HepG2 (cell line): Measurements from ENCODE around the gene ZNF302. TPM values are rescaled to one million over a fixed set of nuclear protein-coding genes. Genes with fewer than 3 reads are reported as not detected.

ENCODE experiments used
- ATAC-seq: fragments of 200-7000 bp; cut with Tn5 transposase; 3 replicates; pipeline ENCODE4 v1.9.1; 2020; ENCODE audit warnings: mild to moderate bottlenecking, moderate library complexity
- BruUV-seq: library from RNA; stranded (reverse); fragments of 400-500 nt; replicated peaks from 2 replicates; lab custom pipeline; 2021; lab: Mats Ljungman, UMichigan
- CTCF ChIA-PET: fragments of 300-600 bp; formaldehyde crosslinking; extraction: SDS; loops from one replicate; lab custom pipeline; 2021; ENCODE audit warnings: low total read pairs, inconsistent platforms, low intra/inter-chr PET ratio; lab: Yijun Ruan, JAX
- POLR2A ChIA-PET: fragments of 350-600 bp; sonication (Branson Sonifier 250); formaldehyde crosslinking; loops from one replicate; lab custom pipeline; 2020; ENCODE audit warnings: antibody characterized with exemption, inconsistent platforms; lab: Yijun Ruan, JAX
- DNase-seq: peaks from one replicate; pipeline ENCODE4 v3.0.0-alpha.2; 2015; ENCODE audit warnings: low spot score
- FAIRE-seq: peaks from 3 replicates; lab custom pipeline; 2011; peaks lifted over from hg19 to GRCh38; lab: Jason Lieb, UNC
- H2AFZ ChIP-seq: one replicate; pipeline ENCODE4 v1.6.1; 2011; ENCODE audit warnings: low read length, inconsistent platforms
- H3K27ac ChIP-seq: fragments of 300-600 bp; 3 replicates; pipeline ENCODE4 v1.8.0; 2011; ENCODE audit warnings: mixed run types, mild to moderate bottlenecking, mixed read lengths, low read length, inconsistent platforms; ENCODE audit not compliant: insufficient read depth; ENCODE audit errors: extremely low read length
- H3K27me3 ChIP-seq, 2 experiments: fragments of 200-600 bp in 1 of 2; 2 replicates in 1 of 2; 3 replicates in 1 of 2; pipeline versions ENCODE4 v1.6.0 to v1.8.0; 2011; ENCODE audit warnings: low read length in 2 of 2, mild to moderate bottlenecking in 2 of 2, moderate library complexity in 2 of 2, inconsistent platforms in 1 of 2; ENCODE audit not compliant: insufficient read depth in 2 of 2, control insufficient read depth in 1 of 2
- H3K36me3 ChIP-seq, 2 experiments: fragments of 200-600 bp in 1 of 2; replicated peaks in 1 of 2; 2 replicates in 1 of 2; 3 replicates in 1 of 2; pipeline versions ENCODE4 v1.5.1 to v1.8.0; 2011; ENCODE audit warnings: low read length in 2 of 2, inconsistent platforms in 1 of 2; ENCODE audit not compliant: insufficient read depth in 2 of 2, control insufficient read depth in 1 of 2
- H3K4me1 ChIP-seq: 2 replicates; pipeline ENCODE4 v1.5.1; 2012; ENCODE audit warnings: low read length, inconsistent platforms; ENCODE audit not compliant: insufficient read depth
- H3K4me2 ChIP-seq: 2 replicates; pipeline ENCODE4 v1.6.0; 2011; ENCODE audit warnings: low read depth, low read length, inconsistent platforms
- H3K4me3 ChIP-seq, 3 experiments: fragments of 200-600 bp in 1 of 3; sonication (generic), shearing (Covaris generic) in 1 of 3; replicated peaks in 1 of 3; 2 replicates each; pipeline ENCODE4 v1.5.1; 2011 to 2016; ENCODE audit warnings: low read length in 3 of 3, inconsistent platforms in 2 of 3, low read depth in 2 of 3, mild to moderate bottlenecking in 2 of 3, control low read depth in 1 of 3, mixed read lengths in 1 of 3; ENCODE audit not compliant: insufficient read depth in 1 of 3
- H3K79me2 ChIP-seq: one replicate; pipeline ENCODE4 v1.6.1; 2011; ENCODE audit warnings: low read length, inconsistent platforms; ENCODE audit not compliant: insufficient read depth
- H3K9ac ChIP-seq: 2 replicates; pipeline ENCODE4 v1.6.0; 2011; ENCODE audit warnings: mild to moderate bottlenecking, low read depth, low read length, inconsistent platforms; ENCODE audit not compliant: insufficient read depth
- H3K9me3 ChIP-seq: 2 replicates; pipeline ENCODE4 v1.5.1; 2012; ENCODE audit warnings: mild to moderate bottlenecking, low read length
- H4K20me1 ChIP-seq: 2 replicates; pipeline ENCODE4 v1.6.0; 2011; ENCODE audit warnings: inconsistent platforms, mild to moderate bottlenecking, low read length, moderate library complexity; ENCODE audit not compliant: insufficient read depth
- HNRNPUL1 ChIP-seq: fragments of 200-400 bp; formaldehyde crosslinking; IDR thresholded peaks from 2 replicates; pipeline ENCODE4 v1.6.1; 2017; ENCODE audit warnings: low read depth, mild to moderate bottlenecking, low read length, moderate library complexity
- HOXA3 ChIP-seq: sonication (generic); formaldehyde crosslinking; IDR thresholded peaks from 2 replicates; pipeline ENCODE4 v1.5.0; 2020; ENCODE audit warnings: missing genetic modification reagents
- MED13 ChIP-seq: sonication (generic); formaldehyde crosslinking; IDR thresholded peaks from 2 replicates; pipeline ENCODE4 v1.5.0; 2020; ENCODE audit warnings: missing genetic modification reagents
- MYC ChIP-seq: sonication (generic); formaldehyde crosslinking; IDR thresholded peaks from 2 replicates; pipeline ENCODE4 v1.9.0; 2021; ENCODE audit warnings: missing genetic modification reagents, borderline replicate concordance
- PCBP1 ChIP-seq: fragments of 200-400 bp; formaldehyde crosslinking; IDR thresholded peaks from 2 replicates; pipeline ENCODE4 v1.6.1; 2017; ENCODE audit warnings: mild to moderate bottlenecking, low read depth, low read length, borderline replicate concordance
- PLRG1 ChIP-seq: fragments of 450-650 bp; conservative IDR thresholded peaks from 2 replicates; pipeline ENCODE4 v1.6.1; 2016
- RAD21 ChIP-seq: fragments of 450-650 bp; formaldehyde crosslinking; IDR thresholded peaks from 2 replicates; pipeline ENCODE4 v1.5.0; 2020; ENCODE audit warnings: mild to moderate bottlenecking
- REPIN1 ChIP-seq: sonication (generic); formaldehyde crosslinking; IDR thresholded peaks from 2 replicates; pipeline ENCODE4 v1.8.0; 2022; ENCODE audit warnings: missing genetic modification reagents, low read depth, mild to moderate bottlenecking, borderline replicate concordance
- SALL1 ChIP-seq: sonication (generic); formaldehyde crosslinking; IDR thresholded peaks from 2 replicates; pipeline ENCODE4 v1.8.0; 2022; ENCODE audit warnings: mild to moderate bottlenecking, missing genetic modification reagents
- SRY ChIP-seq: sonication (generic); formaldehyde crosslinking; IDR thresholded peaks from 2 replicates; pipeline ENCODE4 v1.8.0; 2022; ENCODE audit warnings: mild to moderate bottlenecking, missing genetic modification reagents
- ZFAT ChIP-seq: sonication (generic); formaldehyde crosslinking; conservative IDR thresholded peaks from 2 replicates; pipeline ENCODE4 v1.8.1; 2023; ENCODE audit warnings: missing genetic modification reagents, inconsistent platforms
- ZNF136 ChIP-seq: sonication (generic); formaldehyde crosslinking; IDR thresholded peaks from 2 replicates; pipeline ENCODE4 v1.8.1; 2022; ENCODE audit warnings: low read depth, mild to moderate bottlenecking, moderate library complexity, missing genetic modification reagents
- ZNF235 ChIP-seq: sonication (generic); formaldehyde crosslinking; IDR thresholded peaks from 2 replicates; pipeline ENCODE4 v1.8.1; 2023; ENCODE audit warnings: mild to moderate bottlenecking, missing genetic modification reagents, borderline replicate concordance
- ZNF333 ChIP-seq: sonication (generic); formaldehyde crosslinking; IDR thresholded peaks from 2 replicates; pipeline ENCODE4 v1.4.0; 2020; ENCODE audit warnings: mild to moderate bottlenecking, missing genetic modification reagents, borderline replicate concordance
- ZNF335 ChIP-seq: sonication (generic); formaldehyde crosslinking; IDR thresholded peaks from 2 replicates; pipeline ENCODE4 v1.4.0; 2020; ENCODE audit warnings: missing genetic modification reagents
- ZNF619 ChIP-seq: sonication (generic); formaldehyde crosslinking; IDR thresholded peaks from 2 replicates; pipeline ENCODE4 v1.4.0; 2020; ENCODE audit warnings: mild to moderate bottlenecking, missing genetic modification reagents
- ZNF724P ChIP-seq: sonication (generic); formaldehyde crosslinking; IDR thresholded peaks from 2 replicates; pipeline ENCODE4 v1.8.0; 2022; ENCODE audit warnings: missing genetic modification reagents, borderline replicate concordance
- WGBS: methylation state at CpG from one replicate; pipeline ENCODE4 v1.1.6; 2017; ENCODE audit warnings: low lambda C conversion rate; 5-methylcytosine and 5-hydroxymethylcytosine counted together
- in situ Hi-C: cut with HindIII; loops from 2 replicates; pipeline ENCODE4 v1.10.0; 2017; ENCODE audit warnings: low pct_unique_long_range_greater_than_20kb; ENCODE audit not compliant: extremely low pct_ligation_motif_present
- intact Hi-C: fragments of 100-400 bp; cut with micrococcal nuclease; formaldehyde crosslinking; loops from one replicate; pipeline ENCODE4 v1.10.0; 2022; ENCODE audit not compliant: unreplicated experiment
- polyA plus RNA-seq, 8 experiments: library from polyadenylated mRNA; depleted of rRNA in 3 of 8; stranded (reverse) in 7 of 8; unstranded in 1 of 8; fragments of >200 nt; fragmentation: Illumina TruSeq in 4 of 8; extraction: Trizol in 4 of 8; gene quantifications; 2 replicates each; pipeline versions ENCODE4 v1.2.1 to v1.2.3, GENCODE V29; 2011 to 2016; ENCODE audit warnings: low read depth in 4 of 8, missing spikeins in 1 of 8, mixed read lengths in 1 of 8; ENCODE audit not compliant: insufficient read depth in 1 of 8
- total RNA-seq, 5 experiments: library from RNA; depleted of rRNA; stranded (reverse); fragments of >200 nt; fragmentation: Illumina TruSeq; extraction: Trizol; gene quantifications; 2 replicates each; pipeline ENCODE4 v1.2.3, GENCODE V29; 2016; ENCODE audit warnings: low read depth in 1 of 5
- TF ChIP-seq, protein P1 (sequence below): sonication (generic); formaldehyde crosslinking; IDR thresholded peaks from 2 replicates; pipeline ENCODE4 v1.8.1; 2023; ENCODE audit warnings: missing genetic modification reagents, inconsistent platforms, borderline replicate concordance
- TF ChIP-seq, protein P2 (sequence below): sonication (generic); formaldehyde crosslinking; IDR thresholded peaks from 2 replicates; pipeline ENCODE4 v1.4.0; 2020; ENCODE audit warnings: missing genetic modification reagents

ZNF302 gene
- total and polyA plus RNA-seq, 2 of the 13 experiments (the other 11 are each of a cell fraction or from before 2014, with no cell fraction given), result not detected

DNA sequence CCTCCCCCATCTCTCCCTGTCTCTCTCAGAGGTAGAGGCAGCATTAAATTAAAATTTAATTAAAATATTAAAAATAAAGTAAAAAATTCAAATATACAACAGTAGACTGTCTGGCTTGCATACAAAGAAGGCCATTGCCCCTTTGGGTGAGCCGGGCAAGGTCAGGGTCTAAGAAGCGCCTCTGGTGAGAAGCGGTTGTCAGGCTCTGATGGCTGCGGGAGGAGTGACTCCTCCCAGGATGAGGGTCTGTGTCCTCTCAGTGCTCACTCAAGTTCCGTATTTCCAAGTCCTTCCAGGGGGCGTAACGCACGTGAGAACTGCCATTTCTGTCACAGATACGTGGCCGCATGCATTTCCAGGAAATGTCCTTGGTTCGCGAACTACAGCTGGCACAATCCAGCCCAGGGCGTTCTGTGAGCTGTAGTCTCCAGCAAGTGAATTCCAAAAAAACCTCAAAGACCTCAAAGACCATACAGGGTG is 55.8 kb downstream of the ZNF302 start:
- DNase-seq (peak; percentile 80), FAIRE-seq (no peak), ATAC-seq (no peak; the same call in 2 of the 3 replicates)
- Histone ChIP-seq H2AFZ (peak overlapping the region; percentile 82), H3K9me3 (no peaks in the 10 kb centered on the region), H3K9ac (peak overlapping the region; percentile 91), H3K79me2 (peaks cover 7% of the 10 kb centered on the region), H3K4me2 (peak overlapping the region; percentile 94), H3K27me3 (no peaks in the 10 kb centered on the region; a peak in 1 of 5 replicates), H4K20me1 (no peaks in the 10 kb centered on the region), H3K4me1 (peaks cover 34% of the 10 kb centered on the region), H3K27ac (peak overlapping the region; percentile 98), H3K36me3 (peaks cover 0 to 2% of the 10 kb centered on the region in 2 experiments; a peak in 1 of 5 replicates), H3K4me3 (peak overlapping the region; percentile 75 to 79 (median 78))
- ChIA-PET POLR2A (interaction anchor here (1.0 to 1.7 kb wide), 5 partner anchors 13 to 306 kb away, joined by 3 to 10 read pairs (median 4); partner anchors contain the start of gene ZNF30), CTCF (no interaction called here)
- intact Hi-C loops (loop anchor here (1.0 kb wide), 1 partner anchor 193 kb away; the partner anchor contains the start of gene ZNF30), in situ Hi-C loops (no loop called here)
- BruUV-seq, result TSS peak; percentile 91
- 6% methylated on average over 8 of the region's 13 CpGs for WGBS
- no peak for TF ChIP-seq ZNF619 (CRISPR knock-in tag)
- TF ChIP-seq HOXA3, result 0 out of 2 replicates have a peak, but pooled peaks have one; percentile 17
- TF ChIP-seq, protein P1, sequence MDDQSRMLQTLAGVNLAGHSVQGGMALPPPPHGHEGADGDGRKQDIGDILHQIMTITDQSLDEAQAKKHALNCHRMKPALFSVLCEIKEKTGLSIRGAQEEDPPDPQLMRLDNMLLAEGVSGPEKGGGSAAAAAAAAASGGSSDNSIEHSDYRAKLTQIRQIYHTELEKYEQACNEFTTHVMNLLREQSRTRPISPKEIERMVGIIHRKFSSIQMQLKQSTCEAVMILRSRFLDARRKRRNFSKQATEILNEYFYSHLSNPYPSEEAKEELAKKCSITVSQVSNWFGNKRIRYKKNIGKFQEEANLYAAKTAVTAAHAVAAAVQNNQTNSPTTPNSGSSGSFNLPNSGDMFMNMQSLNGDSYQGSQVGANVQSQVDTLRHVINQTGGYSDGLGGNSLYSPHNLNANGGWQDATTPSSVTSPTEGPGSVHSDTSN (CRISPR knock-in tag), result 0 out of 2 replicates have a peak, but pooled peaks have one; percentile 32
- TF ChIP-seq REPIN1 (CRISPR knock-in tag), result 0 out of 2 replicates have a peak, but pooled peaks have one; percentile 9
- TF ChIP-seq ZNF335 (CRISPR knock-in tag), result no peak
- TF ChIP-seq ZNF136 (CRISPR knock-in tag), result 0 out of 2 replicates have a peak, but pooled peaks have one; percentile 11
- TF ChIP-seq SALL1 (CRISPR knock-in tag), result peak; percentile 47
- no peak for TF ChIP-seq HNRNPUL1
- 0 out of 2 replicates have a peak, but pooled peaks have one; percentile 3 for TF ChIP-seq SRY (CRISPR knock-in tag)
- TF ChIP-seq MYC (CRISPR knock-in tag), result peak; percentile 38
- 0 out of 2 replicates have a peak, but pooled peaks have one; percentile 47 for TF ChIP-seq ZFAT
- 0 out of 2 replicates have a peak, but pooled peaks have one; percentile 82 for TF ChIP-seq ZNF235
- TF ChIP-seq, protein P2, sequence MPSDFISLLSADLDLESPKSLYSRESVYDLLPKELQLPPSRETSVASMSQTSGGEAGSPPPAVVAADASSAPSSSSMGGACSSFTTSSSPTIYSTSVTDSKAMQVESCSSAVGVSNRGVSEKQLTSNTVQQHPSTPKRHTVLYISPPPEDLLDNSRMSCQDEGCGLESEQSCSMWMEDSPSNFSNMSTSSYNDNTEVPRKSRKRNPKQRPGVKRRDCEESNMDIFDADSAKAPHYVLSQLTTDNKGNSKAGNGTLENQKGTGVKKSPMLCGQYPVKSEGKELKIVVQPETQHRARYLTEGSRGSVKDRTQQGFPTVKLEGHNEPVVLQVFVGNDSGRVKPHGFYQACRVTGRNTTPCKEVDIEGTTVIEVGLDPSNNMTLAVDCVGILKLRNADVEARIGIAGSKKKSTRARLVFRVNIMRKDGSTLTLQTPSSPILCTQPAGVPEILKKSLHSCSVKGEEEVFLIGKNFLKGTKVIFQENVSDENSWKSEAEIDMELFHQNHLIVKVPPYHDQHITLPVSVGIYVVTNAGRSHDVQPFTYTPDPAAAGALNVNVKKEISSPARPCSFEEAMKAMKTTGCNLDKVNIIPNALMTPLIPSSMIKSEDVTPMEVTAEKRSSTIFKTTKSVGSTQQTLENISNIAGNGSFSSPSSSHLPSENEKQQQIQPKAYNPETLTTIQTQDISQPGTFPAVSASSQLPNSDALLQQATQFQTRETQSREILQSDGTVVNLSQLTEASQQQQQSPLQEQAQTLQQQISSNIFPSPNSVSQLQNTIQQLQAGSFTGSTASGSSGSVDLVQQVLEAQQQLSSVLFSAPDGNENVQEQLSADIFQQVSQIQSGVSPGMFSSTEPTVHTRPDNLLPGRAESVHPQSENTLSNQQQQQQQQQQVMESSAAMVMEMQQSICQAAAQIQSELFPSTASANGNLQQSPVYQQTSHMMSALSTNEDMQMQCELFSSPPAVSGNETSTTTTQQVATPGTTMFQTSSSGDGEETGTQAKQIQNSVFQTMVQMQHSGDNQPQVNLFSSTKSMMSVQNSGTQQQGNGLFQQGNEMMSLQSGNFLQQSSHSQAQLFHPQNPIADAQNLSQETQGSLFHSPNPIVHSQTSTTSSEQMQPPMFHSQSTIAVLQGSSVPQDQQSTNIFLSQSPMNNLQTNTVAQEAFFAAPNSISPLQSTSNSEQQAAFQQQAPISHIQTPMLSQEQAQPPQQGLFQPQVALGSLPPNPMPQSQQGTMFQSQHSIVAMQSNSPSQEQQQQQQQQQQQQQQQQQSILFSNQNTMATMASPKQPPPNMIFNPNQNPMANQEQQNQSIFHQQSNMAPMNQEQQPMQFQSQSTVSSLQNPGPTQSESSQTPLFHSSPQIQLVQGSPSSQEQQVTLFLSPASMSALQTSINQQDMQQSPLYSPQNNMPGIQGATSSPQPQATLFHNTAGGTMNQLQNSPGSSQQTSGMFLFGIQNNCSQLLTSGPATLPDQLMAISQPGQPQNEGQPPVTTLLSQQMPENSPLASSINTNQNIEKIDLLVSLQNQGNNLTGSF (CRISPR knock-in tag), result peak; percentile 35; the same call in 1 of the 2 replicates
- TF ChIP-seq ZNF333 (CRISPR knock-in tag), result no peak
- TF ChIP-seq PLRG1, result no peak
- no peak for TF ChIP-seq PCBP1
- 0 out of 2 replicates have a peak, but pooled peaks have one; percentile 16 for TF ChIP-seq MED13 (CRISPR knock-in tag)
- TF ChIP-seq ZNF724P (CRISPR knock-in tag), result 0 out of 2 replicates have a peak, but pooled peaks have one; percentile 65
- TF ChIP-seq RAD21 (CRISPR knock-in tag), result peak; percentile 6; the same call in 1 of the 2 replicates
